ENCODE measurements around the gene TBATA.

Gene TBATA

GRCh38 chr10:70809011-70809611 lies 23.9 kb upstream of the TBATA start:
- no peak for DNase-seq (ENCODE audit: low read depth in 2 of 2)

DNA sequence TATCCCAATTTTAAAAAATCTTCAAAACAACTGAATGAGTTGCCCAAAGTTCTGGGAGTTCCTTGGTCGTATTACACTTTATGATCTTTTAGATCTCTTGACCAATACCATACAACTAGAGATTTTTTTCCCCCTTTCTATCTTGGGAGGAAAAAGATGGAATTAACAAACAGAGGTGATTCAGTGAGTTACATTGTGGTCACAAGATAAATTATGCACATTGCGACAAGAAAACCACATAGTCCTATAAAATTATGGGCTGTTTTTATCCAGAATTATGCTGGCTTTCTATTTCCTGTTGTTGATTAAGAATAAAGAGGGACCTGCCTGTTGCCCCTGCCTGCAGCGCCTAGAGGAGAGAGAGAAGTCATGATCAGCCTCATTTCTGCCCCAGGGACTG lies 22.4 kb upstream of the TBATA start:
- no peak for DNase-seq (ENCODE audit: low read depth in 2 of 2)

GRCh38 chr10:70806841-70807240 lies 21.7 kb upstream of the TBATA start:
- no peak for DNase-seq (ENCODE audit: low read depth in 2 of 2)

- no peak for DNase-seq (ENCODE audit: low read depth in 2 of 2)
These were observed 20.5 kb upstream of the TBATA start for GRCh38 chr10:70805619-70806215.

DNA sequence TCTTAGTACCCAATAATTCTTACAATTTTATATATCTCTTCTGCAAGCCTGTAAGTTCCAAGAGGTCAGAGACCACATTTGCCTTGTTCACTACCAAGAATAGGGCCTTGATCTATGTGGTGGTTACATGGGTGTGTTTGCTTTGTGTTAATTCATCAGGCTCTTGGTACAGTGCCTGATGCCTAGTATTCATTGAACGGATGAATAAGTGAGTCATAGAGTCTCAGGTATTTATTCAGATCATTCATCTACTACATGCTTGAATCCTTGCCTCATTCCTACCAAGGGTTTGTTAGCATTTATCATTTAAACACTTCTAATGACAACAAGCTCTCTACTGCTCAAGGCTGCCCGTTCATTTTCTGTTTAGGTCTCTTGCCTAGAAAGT lies 19.2 kb upstream of the TBATA start:
- DNase-seq (ENCODE audit: low read depth in 2 of 2), result no peak

- DNase-seq (ENCODE audit: low read depth in 2 of 2), result no peak
These were observed 18.7 kb upstream of the TBATA start for GRCh38 chr10:70803775-70804420.

DNA sequence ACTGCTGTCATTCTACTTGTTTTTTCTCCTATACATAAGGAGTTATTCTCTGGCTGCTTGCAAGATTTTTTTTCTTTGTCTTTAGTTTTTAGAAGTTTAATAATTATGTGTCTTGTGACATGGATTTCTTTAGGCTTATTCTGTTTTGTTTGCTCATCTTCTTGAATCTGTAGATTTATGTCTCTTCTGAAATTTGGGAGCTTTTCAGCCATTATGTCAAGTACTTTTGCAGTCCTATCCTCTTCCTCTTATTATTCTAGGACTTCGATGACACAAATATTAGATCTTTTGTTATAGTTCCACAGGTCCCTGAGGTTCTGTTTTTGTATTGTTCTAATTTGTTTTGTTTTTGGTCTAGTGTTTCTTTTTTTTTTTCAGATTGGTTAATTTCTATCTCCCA lies 16.7 kb upstream of the TBATA start:
- DNase-seq (ENCODE audit: low read depth in 2 of 2), result no peak

- DNase-seq (ENCODE audit: low read depth in 2 of 2), result no peak
These were observed 13.9 kb upstream of the TBATA start for GRCh38 chr10:70799124-70799523.

GRCh38 chr10:70797840-70798239 lies 12.7 kb upstream of the TBATA start:
- no peak for DNase-seq (ENCODE audit: low read depth in 2 of 2)

- no peak for DNase-seq (ENCODE audit: low read depth in 2 of 2)
These were observed 10.4 kb upstream of the TBATA start for GRCh38 chr10:70795613-70796012.

DNA sequence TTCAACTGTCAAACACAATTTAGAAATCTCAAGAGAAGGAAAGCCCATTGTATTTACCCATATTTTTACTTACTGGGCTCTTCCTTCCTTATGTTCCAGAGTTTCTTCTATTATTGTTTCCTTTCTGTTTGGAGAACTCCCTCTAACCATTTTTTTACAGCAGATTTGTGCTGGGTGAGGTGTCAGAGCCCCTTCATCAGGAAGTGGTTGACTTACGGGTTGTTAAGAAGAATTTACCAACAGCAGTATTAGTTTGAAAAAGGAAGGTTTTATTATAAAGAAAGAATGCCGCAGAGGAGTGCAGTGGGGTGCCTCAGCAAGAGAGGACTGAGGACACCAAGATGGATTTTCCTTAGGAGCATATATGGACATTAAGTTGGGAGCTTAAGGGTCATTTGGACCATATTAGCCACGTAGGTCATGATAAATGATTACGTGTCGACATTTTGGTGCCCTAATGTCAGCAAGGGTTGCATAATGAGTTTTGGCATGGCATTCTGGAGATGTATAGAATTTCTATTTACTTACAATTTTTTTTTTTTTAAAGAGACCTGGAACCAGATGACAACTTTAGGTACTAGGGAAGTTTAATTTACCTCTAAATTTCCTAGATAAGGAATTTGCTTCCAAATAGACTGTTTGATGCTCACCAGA lies 6.3 kb upstream of the TBATA start:
- DNase-seq (ENCODE audit: low read depth in 2 of 2), result no peak

DNA sequence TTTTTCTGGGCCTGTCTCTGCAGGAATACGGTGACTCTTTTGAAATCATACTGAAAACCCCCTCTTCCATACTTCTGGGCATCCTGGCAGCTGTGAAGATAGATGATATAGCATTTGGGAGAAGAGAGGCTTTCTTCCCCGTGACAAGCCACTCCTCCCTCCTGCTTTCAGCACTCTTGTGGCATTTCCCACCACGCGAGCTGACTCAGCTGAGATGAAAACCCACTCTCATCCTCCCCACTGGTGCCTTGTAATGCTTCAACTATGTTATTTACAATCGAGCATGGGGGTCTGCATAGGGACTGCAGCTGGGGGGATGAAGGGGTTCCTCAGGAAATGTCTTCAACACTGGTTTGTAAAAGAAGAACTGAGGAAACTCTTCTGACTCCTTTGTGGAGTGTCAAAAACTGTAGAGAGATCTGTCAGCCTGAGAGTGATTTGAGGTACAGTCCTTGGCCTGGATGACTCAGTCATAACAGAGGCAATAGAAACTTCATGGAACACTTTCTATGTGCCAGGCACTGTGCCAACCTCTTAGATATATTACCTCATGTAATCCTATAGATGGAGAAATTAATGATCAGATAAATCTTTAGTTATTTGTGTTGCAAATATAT lies 1.7 kb upstream of the TBATA start:
- no peak for DNase-seq (ENCODE audit: low read depth in 2 of 2)

DNA sequence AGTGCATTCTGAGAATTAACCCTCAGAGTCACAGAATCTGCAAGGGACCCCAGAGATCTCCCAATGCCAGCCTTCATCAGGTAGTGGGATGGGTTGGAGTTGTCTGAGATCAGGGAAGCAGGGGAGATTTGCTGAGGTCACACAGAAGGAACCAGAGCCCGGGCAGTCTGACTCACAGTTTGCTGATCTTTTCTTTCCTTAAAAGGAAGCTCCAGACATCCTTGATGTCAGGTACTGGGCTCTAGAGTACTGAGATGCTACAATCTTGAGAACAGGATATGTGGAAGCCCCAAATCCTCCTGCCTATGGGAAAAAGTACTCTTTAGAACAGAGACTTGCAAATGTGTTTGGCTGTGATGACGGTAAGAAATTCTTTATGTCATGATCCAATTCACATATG lies 706 bp downstream of the TBATA start:
- no peak for DNase-seq (ENCODE audit: low read depth in 2 of 2)

DNA sequence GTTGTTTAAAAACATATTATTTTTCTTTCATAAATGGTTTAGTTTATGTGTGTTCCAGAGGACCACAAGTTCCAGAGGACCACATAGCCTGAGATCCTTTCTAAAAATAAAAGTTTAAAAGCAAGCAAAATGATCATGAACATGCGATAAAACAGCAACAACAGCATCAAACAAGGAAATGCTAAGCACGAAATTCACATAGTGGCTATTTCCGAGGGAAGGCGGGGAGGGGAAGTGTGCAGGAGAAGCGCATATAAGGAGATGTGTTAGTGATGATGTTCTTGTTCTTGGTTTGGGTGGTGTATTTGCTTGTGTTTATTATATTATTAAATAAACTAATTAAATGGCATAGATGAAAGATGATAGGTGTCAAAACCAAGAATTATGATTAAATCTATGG lies 1.2 kb downstream of the TBATA start:
- no peak for DNase-seq (ENCODE audit: low read depth in 2 of 2)

GRCh38 chr10:70782746-70783680 lies 2.2 kb downstream of the TBATA start:
- DNase-seq (ENCODE audit: low read depth in 2 of 2), result no peak

DNA sequence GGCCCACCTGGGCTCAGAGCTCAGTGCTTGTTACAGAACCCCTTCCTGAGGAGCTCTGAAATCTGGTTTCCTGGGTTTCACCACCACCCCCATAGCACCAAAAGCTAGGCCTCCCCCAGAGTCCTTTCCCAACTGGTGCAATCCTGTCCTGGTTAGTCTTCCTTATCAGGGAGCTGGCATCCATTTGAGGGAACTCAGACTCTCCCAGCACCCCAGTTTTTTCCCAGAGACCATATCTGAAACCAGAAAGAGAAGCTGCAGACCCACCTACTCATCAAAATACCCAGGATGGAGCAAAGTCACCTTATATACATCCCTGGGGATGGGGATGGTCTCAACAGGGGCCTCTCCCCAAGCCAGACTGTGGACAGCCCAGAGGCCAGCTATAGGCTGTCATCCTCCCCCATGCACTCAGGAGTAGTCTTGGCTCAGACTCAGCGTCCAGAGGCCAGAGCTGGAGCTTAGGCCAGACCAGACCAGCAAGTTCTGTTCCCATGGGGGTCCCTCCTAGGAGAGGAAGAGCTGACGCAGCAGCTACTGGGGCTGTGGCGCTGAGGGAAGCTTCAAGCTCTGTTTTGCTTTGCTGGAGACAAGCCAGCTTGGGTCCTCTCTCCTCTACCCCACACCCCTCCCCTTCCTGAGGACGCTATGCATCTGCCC lies 3.0 kb downstream of the TBATA start:
- DNase-seq (ENCODE audit: low read depth in 2 of 2), result no peak

GRCh38 chr10:70781461-70782051 lies 3.6 kb downstream of the TBATA start:
- no peak for DNase-seq (ENCODE audit: low read depth in 2 of 2)

- DNase-seq (ENCODE audit: low read depth in 2 of 2), result no peak
These were observed 4.4 kb downstream of the TBATA start for GRCh38 chr10:70780772-70781171.

GRCh38 chr10:70780370-70780760 lies 4.8 kb downstream of the TBATA start:
- no peak for DNase-seq (ENCODE audit: low read depth in 2 of 2)

DNA sequence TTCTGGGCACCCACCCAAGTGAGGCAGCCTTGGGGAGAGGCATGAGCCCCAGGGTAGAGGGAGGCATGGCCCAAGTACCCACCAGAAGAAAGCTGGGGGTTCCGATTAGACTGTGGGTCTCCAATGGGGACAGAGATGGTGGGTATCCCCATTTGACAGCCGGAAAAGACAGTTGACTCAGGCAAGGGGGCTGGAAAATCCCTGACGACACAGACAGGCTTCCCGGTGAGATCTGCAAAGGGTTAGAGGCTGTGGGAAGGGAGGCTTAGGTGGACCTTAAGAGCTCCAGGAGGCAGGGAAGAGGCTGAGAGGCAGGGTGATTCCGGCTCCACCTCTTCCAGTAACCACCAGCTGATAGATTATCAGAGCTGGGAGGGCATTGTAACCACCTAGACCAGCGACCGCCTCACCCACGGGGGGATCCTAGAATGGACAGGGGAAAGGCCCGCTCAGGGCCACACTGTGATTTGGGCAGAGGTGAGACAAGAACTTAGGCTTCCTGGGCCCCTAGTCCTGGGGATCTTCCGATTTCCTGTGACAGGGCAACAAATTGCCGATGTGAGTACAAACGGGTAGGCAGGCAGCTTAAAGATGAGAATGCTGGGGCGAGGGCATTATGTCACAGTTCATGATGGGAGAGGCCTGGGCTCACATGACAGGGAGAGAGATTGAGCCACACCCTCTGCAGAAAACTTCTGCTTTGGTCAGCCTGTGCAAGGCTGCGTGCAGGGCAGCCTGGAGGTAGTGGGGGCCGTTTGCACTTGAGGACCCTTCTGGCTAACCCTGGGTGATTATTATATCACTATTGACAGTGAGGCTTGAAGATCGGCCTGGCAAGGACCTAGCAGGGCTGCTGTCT lies 5.4 kb downstream of the TBATA start:
- DNase-seq (ENCODE audit: low read depth in 2 of 2), result no peak

Measured in activated CD4-positive, alpha-beta T cell treated with anti-CD3 and anti-CD28 coated beads for 24 hours (primary cell).